ENCODE measurements around the gene XXYLT1.

The XXYLT1 gene

GRCh38 chr3:195036574-195036973 is 234.4 kb downstream of the XXYLT1 start:
- no peak for DNase-seq

DNA sequence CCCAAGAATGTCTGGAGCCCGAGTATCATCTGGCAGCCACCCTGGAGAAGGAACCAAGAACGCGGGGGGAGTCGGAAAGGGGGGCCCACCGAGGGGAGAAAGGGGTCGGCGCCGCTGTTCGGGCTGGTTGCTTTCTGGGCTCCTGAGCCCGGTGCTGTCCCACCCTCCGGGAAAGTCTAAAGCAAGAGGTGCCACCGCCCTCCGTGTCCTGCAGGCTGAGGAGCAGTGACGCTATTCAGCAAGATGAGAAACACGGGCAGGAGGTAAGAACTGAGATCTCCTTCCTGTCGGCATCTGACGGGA is 234.8 kb downstream of the XXYLT1 start:
- DNase-seq = no peak

DNA sequence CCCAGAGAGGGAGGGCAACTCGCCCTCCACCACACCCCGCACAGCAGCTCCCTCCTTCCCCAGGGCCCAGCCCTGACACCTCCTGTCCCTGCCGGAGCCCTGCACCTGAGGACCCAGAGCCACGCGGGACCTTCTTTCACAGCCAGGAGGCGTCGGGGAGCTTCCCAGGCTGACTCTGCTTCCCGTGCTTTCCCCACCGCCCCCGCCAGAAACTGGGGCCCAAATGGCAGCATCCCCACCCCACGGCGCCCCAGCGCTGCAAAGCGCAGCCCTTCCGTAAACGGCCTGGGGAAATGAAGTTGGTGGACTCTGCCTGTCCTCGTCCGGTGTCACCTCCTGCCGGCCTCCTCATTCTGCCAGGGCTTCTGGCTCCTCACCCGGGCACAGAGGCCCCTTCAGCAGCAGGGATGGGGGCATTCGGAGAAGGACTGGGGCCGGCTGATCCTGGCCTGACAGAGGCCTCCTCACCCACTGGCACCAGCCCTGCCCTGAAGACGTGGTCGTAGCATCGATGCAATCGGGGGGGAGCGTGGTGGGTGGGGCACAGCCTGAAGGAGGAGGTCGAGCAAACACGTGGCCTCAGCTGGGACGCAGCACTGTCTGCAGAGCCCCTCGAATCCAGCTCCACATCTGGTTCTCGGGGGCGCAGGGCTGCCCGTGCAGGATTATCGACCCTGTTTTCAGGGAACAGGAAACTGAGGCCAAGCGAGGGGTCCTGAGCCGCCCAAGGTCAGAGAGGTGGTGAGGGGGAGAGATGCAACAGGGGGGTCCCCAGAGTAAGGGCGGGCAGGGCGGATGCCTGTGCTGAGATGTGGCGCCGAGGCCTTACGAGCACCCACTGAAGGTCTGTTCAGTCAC is 235.4 kb downstream of the XXYLT1 start:
- DNase-seq = no peak

GRCh38 chr3:195034541-195034940 is 236.4 kb downstream of the XXYLT1 start:
- DNase-seq = no peak

GRCh38 chr3:195034101-195034500 is 236.9 kb downstream of the XXYLT1 start:
- DNase-seq = no peak

GRCh38 chr3:195033531-195034091 is 237.3 kb downstream of the XXYLT1 start:
- no peak for DNase-seq

DNA sequence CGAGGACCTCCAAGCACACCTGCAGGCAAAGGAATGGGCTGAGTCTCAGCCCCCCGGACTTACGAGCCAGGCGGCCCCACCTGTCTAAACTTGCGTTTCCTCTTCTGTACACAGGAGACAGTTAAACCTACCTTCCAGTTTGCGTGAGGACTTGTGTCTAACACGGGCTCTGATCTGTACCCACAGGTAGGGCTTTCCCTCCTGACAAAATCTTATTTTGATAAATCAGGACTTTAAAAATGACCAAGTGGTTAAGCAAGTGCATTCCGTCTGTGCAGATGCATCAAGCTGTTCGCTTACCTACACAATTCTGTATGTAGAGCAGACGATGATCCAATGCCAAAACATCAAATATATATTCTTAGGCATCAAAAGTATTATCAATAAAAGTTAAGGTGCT is 238.0 kb downstream of the XXYLT1 start:
- DNase-seq = no peak

GRCh38 chr3:195032106-195032759 is 238.7 kb downstream of the XXYLT1 start:
- DNase-seq = no peak

- DNase-seq = no peak
Measured at GRCh38 chr3:195031574-195032003, 239.4 kb downstream of the XXYLT1 start.

DNA sequence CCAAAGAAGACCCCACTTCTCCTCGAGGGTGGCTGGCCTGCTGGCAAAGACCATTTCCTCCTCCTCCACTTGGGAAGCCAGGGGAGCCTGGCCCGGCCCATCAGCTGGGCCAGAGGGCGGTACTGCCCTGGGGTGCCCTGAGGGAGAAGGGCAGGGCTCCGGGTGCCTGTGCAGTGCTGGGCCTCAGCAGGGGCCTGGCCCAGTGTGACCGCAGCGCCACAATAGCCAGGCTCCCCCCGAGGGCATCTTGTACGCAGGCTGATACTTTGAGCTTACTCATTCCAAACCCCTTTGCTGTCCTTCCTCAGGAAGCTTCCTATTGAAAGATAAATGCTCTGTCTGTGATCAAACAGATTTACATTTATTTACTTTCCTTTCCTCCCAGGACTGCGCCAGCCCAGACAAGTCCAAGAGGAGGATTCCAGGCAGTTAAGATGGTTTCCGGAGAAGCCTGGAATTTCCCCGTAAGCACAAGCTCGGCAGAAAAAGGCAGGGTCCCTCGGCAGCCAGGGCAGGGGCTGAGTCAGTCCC is 240.1 kb downstream of the XXYLT1 start:
- DNase-seq = no peak

GRCh38 chr3:195028877-195029606 is 241.9 kb downstream of the XXYLT1 start:
- no peak for DNase-seq

DNA sequence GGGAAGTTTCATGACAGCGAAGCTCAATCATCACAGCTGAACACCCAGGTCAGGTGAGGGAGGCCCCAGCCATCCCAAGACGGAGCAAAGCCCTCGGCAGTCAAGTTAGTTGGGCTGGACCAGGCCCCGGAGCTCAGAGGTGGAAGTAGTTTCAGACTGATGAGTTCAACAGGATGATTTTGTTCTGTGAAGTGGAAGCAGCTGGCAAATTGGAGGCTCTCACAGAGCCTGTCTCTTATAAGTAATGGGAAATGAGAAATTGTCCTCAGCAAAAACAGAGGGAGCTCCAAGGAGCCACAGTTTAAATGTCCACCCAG is 245.1 kb downstream of the XXYLT1 start:
- no peak for DNase-seq

GRCh38 chr3:195025056-195025883 is 245.7 kb downstream of the XXYLT1 start:
- no peak for DNase-seq

DNA sequence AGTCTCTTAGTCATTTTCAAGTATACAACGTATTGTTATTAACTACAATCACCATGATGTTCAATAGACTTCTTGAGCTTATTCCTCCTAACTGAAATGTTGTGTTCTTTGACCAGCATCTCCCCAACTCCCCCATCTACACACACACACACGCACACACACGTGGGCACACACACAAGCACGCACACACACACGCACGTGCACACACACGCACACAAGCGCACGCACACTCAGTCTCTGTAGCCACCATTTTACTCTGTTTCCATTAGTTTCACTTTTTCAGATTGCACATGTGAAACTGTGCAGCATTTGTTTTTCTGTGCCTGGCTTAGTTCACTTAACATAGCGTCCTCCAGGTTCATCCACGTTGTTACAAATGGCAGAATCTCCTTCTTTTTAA is 247.0 kb downstream of the XXYLT1 start:
- DNase-seq = no peak

DNA sequence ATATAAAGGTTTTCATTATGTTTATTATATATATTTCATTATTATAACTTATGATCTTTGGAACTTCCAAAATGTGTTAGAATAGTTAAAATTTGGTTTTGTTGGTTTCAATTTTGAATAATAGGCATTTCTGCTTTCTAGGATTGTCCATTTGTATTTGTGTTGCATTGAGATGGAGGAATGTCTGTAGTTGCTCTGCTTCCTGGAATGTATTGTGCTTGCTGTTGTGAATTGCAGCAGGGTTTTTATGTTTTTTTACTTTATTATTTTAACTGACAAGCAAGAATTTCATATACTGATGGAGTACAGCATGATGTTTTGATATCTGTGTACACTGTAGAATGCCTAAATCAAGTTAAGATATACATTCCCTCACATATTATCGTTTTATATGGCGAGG is 247.4 kb downstream of the XXYLT1 start:
- DNase-seq = no peak

- DNase-seq = no peak
Measured at GRCh38 chr3:195021692-195022091, 249.3 kb downstream of the XXYLT1 start.

DNA sequence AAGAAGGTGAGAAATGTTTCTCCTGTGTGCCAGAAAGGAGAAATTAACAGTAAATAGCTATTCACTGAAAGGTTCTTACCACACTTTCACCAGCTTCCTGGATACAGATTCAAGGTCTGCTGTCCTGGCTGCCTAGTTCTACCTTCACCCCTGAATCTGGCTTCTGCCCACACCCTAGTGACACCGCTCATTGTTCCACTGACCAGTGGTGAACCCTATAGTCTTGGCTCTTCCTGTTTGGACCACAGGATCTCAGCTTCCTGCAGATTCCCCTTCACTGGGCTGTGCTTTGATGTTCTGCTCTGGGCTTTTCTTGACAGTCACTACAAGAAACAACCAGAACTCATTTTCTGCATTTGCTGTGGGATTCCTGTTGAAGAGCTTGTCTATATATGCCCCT is 250.0 kb downstream of the XXYLT1 start:
- no peak for DNase-seq

DNA sequence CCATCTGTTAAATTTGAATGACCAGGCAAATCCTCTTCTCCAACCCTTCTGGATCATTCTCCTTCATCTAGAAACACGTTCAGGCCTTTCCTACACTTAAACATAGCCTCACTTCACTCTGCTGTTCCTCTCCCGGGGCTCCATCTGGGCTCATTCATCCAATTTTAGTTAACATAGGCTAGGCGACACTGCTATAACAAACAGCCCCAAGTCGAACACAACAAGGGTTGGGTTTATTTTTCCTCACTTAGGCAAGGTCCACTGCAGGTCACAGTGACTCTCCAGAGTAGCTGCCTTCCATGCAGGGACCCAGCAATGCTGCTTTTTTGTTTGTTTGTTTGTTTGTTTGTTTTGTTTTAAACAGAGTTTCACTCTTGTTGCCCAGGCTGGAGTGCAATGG is 250.8 kb downstream of the XXYLT1 start:
- no peak for DNase-seq

GRCh38 chr3:195019335-195019734 is 251.6 kb downstream of the XXYLT1 start:
- DNase-seq = no peak

Measured in left hindlimb (tissue), 1 donor.